Trophoblast cell (in vitro differentiated cells and primary cell): ENCODE results near the gene UBE2G2.
A peak's percentile ranks its signal among the peaks of the same experiment; 100 is the strongest.

Source experiments
- DNase-seq, 2 donors: peaks; one replicate each; pipeline ENCODE4 v3.0.0-alpha.2; 2016
- H2AFZ ChIP-seq: 2 replicates; pipeline ENCODE4 v1.6.1; 2013; ENCODE audit warnings: low read length, moderate library complexity, mild to moderate bottlenecking; ENCODE audit not compliant: insufficient read depth, poor library complexity
- H2AK5ac ChIP-seq: 2 replicates; pipeline ENCODE4 v1.6.1; 2013; ENCODE audit warnings: mild to moderate bottlenecking, low read length
- H2BK120ac ChIP-seq: 2 replicates; pipeline ENCODE4 v1.6.1; 2013; ENCODE audit warnings: low read length, mild to moderate bottlenecking, moderate library complexity; ENCODE audit not compliant: insufficient read depth, poor library complexity
- H2BK12ac ChIP-seq: 2 replicates; pipeline ENCODE4 v1.6.1; 2013; ENCODE audit warnings: mild to moderate bottlenecking, low read length, moderate library complexity
- H2BK5ac ChIP-seq: 2 replicates; pipeline ENCODE4 v1.6.1; 2013; ENCODE audit warnings: low read length, low read depth, moderate library complexity, mild to moderate bottlenecking; ENCODE audit not compliant: poor library complexity
- H3K14ac ChIP-seq: 2 replicates; pipeline ENCODE4 v1.6.1; 2013; ENCODE audit warnings: mild to moderate bottlenecking, low read length
- H3K18ac ChIP-seq: 2 replicates; pipeline ENCODE4 v1.6.1; 2013; ENCODE audit warnings: mild to moderate bottlenecking, low read length
- H3K23ac ChIP-seq: 2 replicates; pipeline ENCODE4 v1.6.1; 2013; ENCODE audit warnings: low read length
- H3K27ac ChIP-seq: 2 replicates; pipeline ENCODE4 v1.5.1; 2013; ENCODE audit warnings: low read depth, mild to moderate bottlenecking, inconsistent platforms, low read length, moderate library complexity
- H3K27me3 ChIP-seq: 2 replicates; pipeline ENCODE4 v1.6.1; 2013; ENCODE audit warnings: inconsistent platforms, mild to moderate bottlenecking, low read length, moderate library complexity; ENCODE audit not compliant: insufficient read depth
- H3K36me3 ChIP-seq, 2 experiments: 1 replicate in 1 of 2; 2 replicates in 1 of 2; pipeline ENCODE4 v1.6.1; 2013; ENCODE audit warnings: low read length in 2 of 2, mild to moderate bottlenecking in 2 of 2, moderate library complexity in 1 of 2; ENCODE audit not compliant: insufficient read depth in 2 of 2, control insufficient read depth in 1 of 2
- H3K4ac ChIP-seq: 2 replicates; pipeline ENCODE4 v1.6.1; 2013; ENCODE audit warnings: low read depth, mild to moderate bottlenecking, low read length, moderate library complexity
- H3K4me1 ChIP-seq, 2 experiments: 1 replicate in 1 of 2; 2 replicates in 1 of 2; pipeline ENCODE4 v1.6.1; 2013; ENCODE audit warnings: low read length in 2 of 2, mild to moderate bottlenecking in 2 of 2, moderate library complexity in 1 of 2; ENCODE audit not compliant: insufficient read depth in 2 of 2, control insufficient read depth in 1 of 2
- H3K4me2 ChIP-seq: 2 replicates; pipeline ENCODE4 v1.6.1; 2013; ENCODE audit warnings: inconsistent platforms, mild to moderate bottlenecking, low read length, moderate library complexity
- H3K4me3 ChIP-seq: 2 replicates; pipeline ENCODE4 v1.5.1; 2013; ENCODE audit warnings: mild to moderate bottlenecking, low read depth, low read length, inconsistent platforms
- H3K79me1 ChIP-seq: one replicate; pipeline ENCODE4 v1.6.1; 2013; ENCODE audit warnings: low read length
- H3K79me2 ChIP-seq: 2 replicates; pipeline ENCODE4 v1.6.1; 2013; ENCODE audit warnings: low read length, mild to moderate bottlenecking; ENCODE audit not compliant: control insufficient read depth, insufficient read depth, poor library complexity
- H3K9ac ChIP-seq: 2 replicates; pipeline ENCODE4 v1.6.1; 2013; ENCODE audit warnings: mild to moderate bottlenecking, low read length
- H3K9me3 ChIP-seq: 2 replicates; pipeline ENCODE4 v1.6.1; 2013; ENCODE audit warnings: low read depth, mild to moderate bottlenecking, control low read depth, inconsistent platforms, low read length; ENCODE audit not compliant: insufficient read depth
- H4K12ac ChIP-seq: 2 replicates; pipeline ENCODE4 v1.6.1; 2013; ENCODE audit warnings: low read depth, mild to moderate bottlenecking, low read length, moderate library complexity
- H4K8ac ChIP-seq: 2 replicates; pipeline ENCODE4 v1.6.1; 2013; ENCODE audit warnings: low read depth, mild to moderate bottlenecking, low read length, moderate library complexity
- H4K91ac ChIP-seq: one replicate; pipeline ENCODE4 v1.6.1; 2013; ENCODE audit warnings: low read depth, mild to moderate bottlenecking, low read length, moderate library complexity
- WGBS: extraction: QIAGEN DNeasy Blood & Tissue Kit; methylation state at CpG from one replicate; pipeline ENCODE4 v1.1.7; 2013; ENCODE audit warnings: missing lambda C conversion rate; ENCODE audit not compliant: insufficient read length, insufficient coverage; ENCODE audit errors: extremely low coverage; 5-methylcytosine and 5-hydroxymethylcytosine counted together

The UBE2G2 gene

DNA sequence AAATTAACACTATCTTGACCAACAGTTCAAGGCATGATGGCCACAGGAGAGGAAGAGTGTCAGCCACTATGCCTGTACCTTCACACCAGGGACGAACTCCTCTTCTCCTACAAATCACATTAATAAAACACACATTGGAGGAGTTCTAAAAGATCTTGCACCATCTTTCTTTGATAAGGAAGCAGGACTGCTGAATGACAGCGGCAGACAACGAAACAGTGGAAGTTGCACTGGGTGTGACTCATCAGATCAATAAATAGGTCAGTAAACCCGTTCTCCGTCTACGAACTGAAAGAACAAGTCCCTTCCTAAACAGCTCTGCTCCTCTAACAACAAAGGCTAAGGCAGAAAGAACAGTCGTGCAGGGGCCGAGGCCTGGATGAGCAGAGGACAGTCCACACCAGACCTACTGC is 23.1 kb downstream of the UBE2G2 start:
- Histone ChIP-seq H3K36me3 (peaks cover 7 to 13% of the 10 kb centered on the region in 2 experiments), H3K79me1 (no peaks in the 10 kb centered on the region), H3K4me3 (no peak overlapping the region), H3K14ac (no peak overlapping the region), H2BK120ac (no peak overlapping the region), H2BK12ac (no peak overlapping the region), H2AFZ (no peak overlapping the region), H3K9ac (no peak overlapping the region), H4K8ac (no peak overlapping the region), H4K12ac (no peak overlapping the region), H3K4me1 (peaks cover 12 to 16% of the 10 kb centered on the region in 2 experiments), H3K27me3 (no peaks in the 10 kb centered on the region), H3K4ac (no peak overlapping the region), H2BK5ac (no peak overlapping the region), H3K9me3 (peaks cover 2% of the 10 kb centered on the region), H3K18ac (peak overlapping the region; percentile 72), H3K27ac (no peak overlapping the region), H3K79me2 (no peaks in the 10 kb centered on the region), H3K4me2 (no peak overlapping the region), H2AK5ac (no peak overlapping the region), H4K91ac (no peak overlapping the region), H3K23ac (no peak overlapping the region)
- WGBS, result no CpG with 5 or more reads among the region's 8 CpGs
- no peak for DNase-seq

DNA sequence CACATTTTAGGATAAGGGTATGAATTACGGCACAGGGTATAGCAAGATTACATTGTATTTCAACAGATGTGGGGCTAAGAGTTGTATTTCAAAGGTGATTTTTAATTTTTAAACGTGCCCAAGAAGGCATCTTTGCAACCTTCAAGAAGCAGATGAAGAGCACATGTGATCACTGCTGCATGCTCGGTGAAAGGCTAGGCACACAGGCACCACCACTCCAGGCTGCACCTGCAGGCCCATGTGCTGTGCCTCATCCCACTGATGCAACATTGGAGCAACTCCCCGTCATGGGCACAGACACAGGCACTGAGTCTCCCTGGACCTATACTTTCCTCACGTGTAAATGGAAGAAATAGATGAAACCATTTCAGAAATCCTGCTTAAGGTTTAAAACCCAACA is 23.5 kb downstream of the UBE2G2 start:
- no peak overlapping the region for H4K12ac ChIP-seq
- H3K14ac ChIP-seq, result no peak overlapping the region
- DNase-seq, result no peak
- H4K8ac ChIP-seq, result no peak overlapping the region
- no peak overlapping the region for H3K23ac ChIP-seq
- WGBS, result no CpG with 5 or more reads among the region's 5 CpGs
- no peak overlapping the region for H2BK5ac ChIP-seq
- peak overlapping the region; percentile 72 for H3K18ac ChIP-seq
- peaks cover 2% of the 10 kb centered on the region for H3K9me3 ChIP-seq
- H2BK120ac ChIP-seq, result no peak overlapping the region
- peaks cover 15 to 19% of the 10 kb centered on the region in 2 experiments for H3K4me1 ChIP-seq
- no peaks in the 10 kb centered on the region for H3K79me1 ChIP-seq
- no peak overlapping the region for H3K4ac ChIP-seq
- H2BK12ac ChIP-seq, result no peak overlapping the region
- no peaks in the 10 kb centered on the region for H3K27me3 ChIP-seq
- peaks cover 7 to 16% of the 10 kb centered on the region in 2 experiments for H3K36me3 ChIP-seq
- H3K27ac ChIP-seq, result no peak overlapping the region
- H3K4me3 ChIP-seq, result peak overlapping the region; percentile 38
- H3K9ac ChIP-seq, result no peak overlapping the region
- H4K91ac ChIP-seq, result no peak overlapping the region
- H3K4me2 ChIP-seq, result no peak overlapping the region
- no peak overlapping the region for H2AK5ac ChIP-seq
- no peak overlapping the region for H2AFZ ChIP-seq
- no peaks in the 10 kb centered on the region for H3K79me2 ChIP-seq

DNA sequence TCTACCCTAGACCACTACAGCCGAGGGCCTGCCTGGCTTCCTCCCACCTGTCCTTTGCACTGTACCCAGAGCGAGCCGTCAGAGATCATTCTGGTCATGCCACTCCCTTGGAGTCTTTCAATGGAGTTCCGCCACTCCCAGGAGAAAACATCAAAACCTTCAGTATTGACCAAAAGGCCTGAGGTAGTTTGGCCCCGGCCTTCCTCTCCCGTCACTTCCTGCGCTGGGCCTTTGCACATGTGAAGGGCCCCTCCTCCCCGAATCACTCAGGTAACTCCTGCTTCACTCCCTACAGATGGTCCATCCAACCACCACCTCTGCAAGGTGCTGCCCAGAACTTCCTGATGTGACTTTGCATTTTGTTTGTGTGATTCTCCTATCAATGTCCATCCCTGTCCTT is 26.6 kb downstream of the UBE2G2 start:
- Histone ChIP-seq H3K18ac (no peak overlapping the region), H3K9me3 (peaks cover 2% of the 10 kb centered on the region), H3K23ac (no peak overlapping the region), H2BK5ac (no peak overlapping the region), H2AFZ (no peak overlapping the region), H3K4ac (no peak overlapping the region), H4K8ac (no peak overlapping the region), H3K4me1 (peaks cover 15 to 16% of the 10 kb centered on the region in 2 experiments), H3K27me3 (no peaks in the 10 kb centered on the region), H4K91ac (no peak overlapping the region), H3K27ac (no peak overlapping the region), H3K79me2 (no peaks in the 10 kb centered on the region), H2BK12ac (no peak overlapping the region), H3K4me3 (no peak overlapping the region), H3K4me2 (no peak overlapping the region), H2AK5ac (no peak overlapping the region), H3K79me1 (no peaks in the 10 kb centered on the region), H3K36me3 (peaks cover 24 to 33% of the 10 kb centered on the region in 2 experiments), H3K9ac (no peak overlapping the region), H4K12ac (no peak overlapping the region), H2BK120ac (no peak overlapping the region), H3K14ac (no peak overlapping the region)
- WGBS, result no CpG with 5 or more reads among the region's 8 CpGs
- no peak for DNase-seq

DNA sequence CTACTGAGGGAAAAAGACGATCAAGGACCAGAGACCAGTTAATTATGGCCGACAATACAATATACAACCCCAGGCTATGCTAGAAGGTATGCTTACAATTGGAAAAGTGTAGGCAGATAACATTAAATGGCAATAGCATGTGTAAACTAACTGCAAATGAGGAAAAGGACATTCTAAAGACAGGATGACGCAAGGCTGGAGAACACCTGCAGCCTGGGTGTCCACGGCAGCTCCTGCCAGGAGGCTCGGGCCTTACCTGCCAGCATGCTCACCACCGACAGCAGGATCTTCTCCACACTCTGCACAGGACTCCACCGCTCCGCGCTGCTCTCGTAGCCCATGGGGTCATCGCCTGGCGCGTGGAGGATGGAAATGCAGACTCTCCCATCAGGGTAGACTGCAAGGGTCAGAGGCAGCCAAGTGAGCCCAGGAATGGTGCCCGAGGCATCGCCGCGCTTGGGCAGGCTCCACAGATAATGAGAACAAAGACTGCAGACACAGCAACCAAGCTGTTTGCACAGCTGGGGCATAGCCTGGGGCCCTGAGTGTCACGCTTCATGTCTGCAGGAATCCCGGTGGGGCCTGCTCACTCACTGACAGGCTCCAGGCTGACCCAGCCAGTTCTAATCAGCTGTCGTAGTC is 28.2 kb downstream of the UBE2G2 start:
- Histone ChIP-seq H3K18ac (no peak overlapping the region), H3K4me1 (peaks cover 5 to 12% of the 10 kb centered on the region in 2 experiments), H2BK120ac (no peak overlapping the region), H3K27me3 (no peaks in the 10 kb centered on the region), H4K91ac (no peak overlapping the region), H2BK5ac (no peak overlapping the region), H2AK5ac (no peak overlapping the region), H3K9me3 (no peaks in the 10 kb centered on the region), H3K23ac (no peak overlapping the region), H4K8ac (no peak overlapping the region), H3K27ac (no peak overlapping the region), H3K9ac (no peak overlapping the region), H2BK12ac (no peak overlapping the region), H3K4ac (no peak overlapping the region), H4K12ac (no peak overlapping the region), H3K79me1 (no peaks in the 10 kb centered on the region), H3K36me3 (peaks cover 24 to 35% of the 10 kb centered on the region in 2 experiments), H2AFZ (no peak overlapping the region), H3K79me2 (no peaks in the 10 kb centered on the region), H3K4me3 (no peak overlapping the region), H3K4me2 (no peak overlapping the region), H3K14ac (no peak overlapping the region)
- no CpG with 5 or more reads among the region's 20 CpGs for WGBS
- DNase-seq, result peak; percentile 98
